HG03457 (cell line): ENCODE data around the gene ACAD9.
"Not testable (repeated sequence)": the region's sequence is repeated elsewhere in the genome, so short reads cannot be mapped to it uniquely, and the experiment has no call there.

Source experiments
- ATAC-seq: cut with Tn5 transposase; IDR thresholded peaks from one replicate; pipeline ENCODE4 v1.9.1; 2021; ENCODE audit warnings: moderate number of reproducible peaks; ENCODE audit not compliant: unreplicated experiment

The ACAD9 gene

DNA sequence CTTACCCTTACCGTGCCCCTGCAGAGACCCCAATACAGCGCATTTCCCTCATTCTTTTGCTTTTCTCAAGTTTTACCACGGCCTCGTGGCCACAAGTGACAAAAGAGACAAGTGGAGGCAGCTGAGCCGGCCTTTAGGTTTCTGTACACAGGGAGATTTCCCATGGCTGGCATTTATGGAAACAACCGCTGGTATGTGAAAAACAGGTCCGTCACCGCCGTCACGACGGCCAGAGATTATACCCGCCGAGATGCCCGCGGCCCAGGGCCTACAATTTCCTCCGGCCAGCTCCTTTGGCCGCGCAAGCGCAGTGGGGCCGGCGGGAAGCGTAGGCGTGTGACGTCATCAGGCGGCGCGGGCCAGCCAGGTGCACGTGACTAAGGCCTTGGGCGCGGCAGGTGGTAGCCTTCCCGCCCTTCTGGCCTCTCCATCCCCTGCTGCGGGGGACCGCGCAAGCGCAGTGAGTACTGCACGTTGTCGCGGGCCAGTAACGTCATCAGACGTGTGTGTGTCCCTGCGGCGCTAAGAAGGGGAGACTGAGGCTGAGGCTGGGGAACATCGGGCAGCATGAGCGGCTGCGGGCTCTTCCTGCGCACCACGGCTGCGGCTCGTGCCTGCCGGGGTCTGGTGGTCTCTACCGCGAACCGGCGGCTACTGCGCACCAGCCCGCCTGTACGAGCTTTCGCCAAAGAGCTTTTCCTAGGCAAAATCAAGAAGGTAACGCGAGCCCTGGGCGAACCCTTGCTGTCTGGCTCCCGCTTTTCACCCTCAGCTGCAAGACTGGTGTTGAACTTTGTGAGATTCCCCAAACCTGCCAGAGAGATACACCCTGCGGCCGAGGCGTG lies at the start of gene ACAD9:
Gene ACAD9 (plus strand): TSS at position 496 of the 845 bp plus-strand sequence. CDS start 72 bp downstream, at position 568.
- ATAC-seq: peak; percentile 75

DNA sequence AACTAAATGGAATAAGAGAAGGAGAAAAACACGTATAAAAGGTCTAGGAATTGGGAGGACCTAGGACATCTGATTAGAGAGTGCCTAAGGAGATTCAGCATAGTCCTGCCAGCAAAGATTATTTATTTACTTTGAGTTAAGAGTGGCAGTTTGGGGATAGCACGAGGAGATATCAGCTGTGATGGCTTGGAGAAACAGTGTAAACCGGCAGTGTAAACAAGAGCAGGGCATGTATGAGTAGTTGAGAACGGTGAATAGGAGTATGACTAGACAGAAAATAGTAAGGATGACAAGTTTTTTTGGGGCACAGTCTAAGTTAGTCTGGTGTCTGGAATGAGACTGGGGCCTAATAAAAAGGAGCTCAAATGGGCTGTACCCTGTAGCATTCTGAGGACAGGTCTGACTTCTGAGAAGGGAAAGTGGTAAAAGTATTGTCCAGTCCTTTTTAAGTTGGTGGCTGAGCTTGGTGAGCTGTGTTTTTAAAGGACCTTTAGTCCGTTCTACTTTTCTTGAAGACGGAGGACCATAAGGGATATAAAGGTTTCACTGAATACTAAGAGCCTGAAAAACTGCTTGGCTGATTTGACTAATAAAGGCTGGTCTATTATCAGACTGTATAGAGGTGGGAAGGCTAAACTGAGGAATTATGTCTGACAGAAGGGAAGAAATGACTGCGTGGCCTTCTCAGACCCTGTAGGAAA lies 49.3 kb upstream of the ACAD9 start:
- not testable (repeated sequence) for ATAC-seq

DNA sequence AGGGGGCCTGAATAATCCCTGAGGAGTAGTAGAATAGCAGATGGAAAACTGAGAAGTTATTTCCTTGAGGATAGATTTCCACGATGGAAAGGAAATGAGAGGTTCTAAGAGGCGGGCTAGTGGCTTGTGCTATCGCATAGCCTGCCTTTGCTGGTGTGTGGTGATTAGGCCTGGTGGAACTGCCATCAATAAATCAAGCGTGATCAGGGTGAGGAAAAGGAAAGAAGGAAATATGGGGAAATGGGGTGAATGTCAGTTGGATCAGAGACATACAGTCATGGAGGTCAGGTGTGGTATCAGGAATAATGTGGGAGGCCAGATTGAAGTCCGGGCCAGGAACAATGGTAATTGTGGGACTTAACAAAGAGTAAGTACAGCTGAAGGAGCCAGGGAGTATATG lies 48.7 kb upstream of the ACAD9 start:
- not testable (repeated sequence) for ATAC-seq

DNA sequence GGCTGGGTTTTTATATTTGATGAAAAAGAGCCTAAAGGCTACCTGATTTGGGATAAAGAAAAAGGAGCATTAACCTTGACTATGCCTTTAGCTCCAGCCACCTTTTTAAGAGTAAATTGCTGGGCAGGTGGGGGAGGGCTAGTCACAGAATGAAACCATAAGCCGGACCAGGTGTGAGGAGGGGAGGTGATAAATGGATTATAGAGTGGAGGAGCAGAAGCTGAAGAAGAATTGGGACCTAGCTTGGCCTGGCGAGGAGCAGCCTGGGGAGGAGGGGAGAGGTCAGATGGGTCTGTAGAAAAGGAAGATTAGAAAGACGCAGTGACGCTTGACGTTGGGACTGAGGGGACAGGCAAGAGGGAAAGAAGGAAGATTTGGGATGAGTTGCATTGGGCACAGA lies 46.4 kb upstream of the ACAD9 start:
- not testable (repeated sequence) for ATAC-seq

DNA sequence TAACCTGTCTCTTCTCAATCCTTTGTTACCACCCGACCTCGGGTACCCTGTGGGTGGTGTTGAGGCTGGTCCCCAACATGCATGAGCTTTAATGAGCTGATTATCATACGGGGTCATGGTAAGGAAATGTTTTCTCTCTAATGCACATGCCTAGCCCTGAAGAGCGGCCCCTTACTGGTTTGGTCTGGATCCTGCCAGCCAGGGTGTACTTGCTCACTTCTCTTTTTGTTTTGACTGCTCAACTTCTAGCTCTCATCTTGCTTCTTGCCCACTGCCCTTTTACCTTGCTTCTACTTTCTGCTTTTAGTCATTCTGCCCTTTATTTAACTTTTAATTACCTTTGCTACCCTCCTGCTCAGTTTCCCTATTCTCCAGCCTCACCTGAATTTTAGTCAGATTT lies 44.3 kb upstream of the ACAD9 start:
- no peak for ATAC-seq

DNA sequence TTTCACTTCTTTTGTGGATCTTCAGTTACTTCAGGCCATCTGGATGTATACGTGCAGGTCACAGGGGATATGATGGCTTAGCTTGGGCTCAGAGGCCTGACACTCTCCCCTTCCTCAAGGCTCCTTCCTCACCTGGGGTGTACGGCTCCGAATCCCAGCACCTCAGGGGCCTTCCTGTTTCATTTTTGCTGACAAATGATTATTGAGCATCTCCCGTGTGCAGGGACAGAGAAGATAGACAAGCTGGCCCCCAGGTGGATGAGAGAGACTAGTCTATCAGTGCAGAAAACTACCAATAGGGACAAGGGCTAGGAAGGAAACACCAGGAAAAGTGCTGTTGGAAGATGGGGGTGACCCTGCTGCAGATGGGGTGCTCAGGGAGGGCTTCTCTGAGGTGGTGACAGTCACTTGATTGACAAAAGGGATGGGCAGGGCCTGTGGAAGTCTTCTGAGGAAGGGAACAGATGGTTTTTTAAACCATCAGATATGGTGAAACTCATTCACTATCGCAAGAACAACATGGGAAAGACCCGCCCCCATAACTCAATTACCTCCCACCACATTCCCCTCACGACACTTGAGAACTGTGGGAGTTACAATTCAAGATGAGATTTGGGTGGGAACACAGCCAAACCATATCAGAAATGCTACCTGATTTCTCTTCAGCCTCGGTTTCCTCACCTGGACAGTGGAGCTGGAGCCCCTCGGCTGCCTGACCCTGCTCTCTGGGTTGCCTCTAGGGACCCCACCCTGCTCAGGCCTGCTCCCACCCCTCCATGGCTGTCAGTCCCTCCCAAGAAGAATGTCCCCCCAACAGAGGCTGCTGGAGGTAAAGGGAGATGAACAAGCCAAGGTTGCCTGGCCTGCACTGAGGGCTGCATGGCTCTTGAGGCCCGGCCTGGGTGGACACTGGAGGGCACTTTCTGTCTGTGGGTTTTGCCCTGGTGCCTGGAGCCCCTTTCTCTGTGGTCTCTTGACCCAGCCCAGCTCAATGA lies 37.2 kb upstream of the ACAD9 start:
- ATAC-seq: no peak

DNA sequence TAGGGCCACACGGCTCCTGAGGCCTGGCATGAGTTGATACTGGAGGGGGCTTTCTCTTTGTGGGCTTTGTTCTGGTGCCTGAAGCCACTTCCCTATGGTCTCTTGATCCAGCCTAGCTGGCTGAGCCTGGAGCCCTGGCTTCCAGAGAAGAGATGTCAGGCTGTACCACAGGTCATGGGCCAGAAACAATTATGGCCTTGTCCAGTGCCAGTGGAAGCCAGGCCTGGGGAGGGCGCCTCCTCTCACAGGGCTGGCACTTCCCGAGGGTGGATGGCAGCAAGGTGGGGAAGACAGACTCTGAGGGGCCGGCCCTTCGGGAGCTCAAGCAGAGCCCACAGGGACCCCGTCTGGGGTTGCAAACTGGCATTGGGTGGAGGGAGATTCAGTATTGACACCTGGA lies 34.9 kb upstream of the ACAD9 start:
- no peak for ATAC-seq

DNA sequence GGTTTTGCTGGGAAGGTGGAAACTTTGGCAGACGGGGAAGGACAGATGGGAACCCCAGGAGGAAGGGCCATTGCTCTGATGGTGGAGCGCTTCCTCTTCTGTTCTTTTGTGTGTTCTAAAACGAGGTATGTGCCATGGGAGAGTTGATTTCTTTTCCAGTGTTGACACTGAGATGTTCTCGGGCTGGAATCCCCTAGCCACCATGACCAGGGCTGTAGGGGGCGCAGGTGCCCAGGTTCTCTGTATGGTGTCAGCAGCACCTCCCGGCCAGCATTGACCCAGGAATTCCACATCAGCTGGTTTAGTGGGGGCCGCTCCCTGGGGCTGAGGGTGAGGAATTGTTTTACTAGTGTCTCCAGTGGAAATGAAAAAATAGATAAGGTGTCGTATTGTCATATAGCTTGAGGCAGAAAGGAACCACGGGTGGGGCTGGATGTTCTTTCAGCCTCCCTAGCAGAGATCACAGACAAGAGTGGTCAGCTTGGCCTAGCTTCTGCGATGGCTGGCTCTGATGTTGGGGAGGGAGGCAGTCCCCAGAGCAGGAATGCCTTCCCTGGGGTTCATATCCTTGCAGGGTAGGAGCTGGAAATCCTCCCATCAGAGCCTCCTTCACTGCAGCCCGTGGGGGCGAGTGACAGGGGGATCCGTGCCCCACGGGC lies 34.2 kb upstream of the ACAD9 start:
- ATAC-seq: no peak

DNA sequence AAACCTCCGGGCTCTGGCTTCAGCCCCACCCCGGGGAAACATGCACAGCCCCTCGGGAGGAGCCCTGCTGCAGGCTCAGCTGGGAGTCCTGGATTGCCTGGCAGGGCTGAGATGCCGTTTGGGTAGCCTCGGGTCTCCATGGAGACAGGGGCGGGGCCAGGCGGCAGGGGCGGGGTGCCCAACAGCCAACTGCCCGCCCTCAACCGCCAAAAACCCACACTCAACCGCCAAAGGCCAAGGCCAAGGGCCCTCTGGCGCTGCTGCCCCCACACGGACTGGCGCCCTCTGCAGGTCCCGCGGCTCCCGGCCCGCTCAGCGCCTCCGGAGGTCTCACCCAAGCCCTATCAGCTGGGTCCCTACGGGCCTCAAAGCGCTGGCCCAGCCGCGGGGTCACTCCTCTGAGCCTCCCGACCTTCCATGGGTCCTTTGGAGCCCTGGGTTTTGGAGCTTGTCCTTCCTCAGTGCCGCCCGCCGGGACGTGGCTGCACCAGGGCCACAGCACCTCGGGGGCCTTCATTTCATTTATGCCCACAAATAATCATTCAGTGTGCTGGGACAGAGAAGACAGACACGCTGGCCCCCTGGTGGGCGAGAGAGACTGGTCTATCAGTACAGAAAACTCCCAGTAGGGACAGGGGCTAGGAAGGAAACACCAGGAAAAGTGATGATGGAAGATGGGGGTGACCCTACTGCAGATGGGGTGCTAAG lies 33.5 kb upstream of the ACAD9 start:
- ATAC-seq: no peak

DNA sequence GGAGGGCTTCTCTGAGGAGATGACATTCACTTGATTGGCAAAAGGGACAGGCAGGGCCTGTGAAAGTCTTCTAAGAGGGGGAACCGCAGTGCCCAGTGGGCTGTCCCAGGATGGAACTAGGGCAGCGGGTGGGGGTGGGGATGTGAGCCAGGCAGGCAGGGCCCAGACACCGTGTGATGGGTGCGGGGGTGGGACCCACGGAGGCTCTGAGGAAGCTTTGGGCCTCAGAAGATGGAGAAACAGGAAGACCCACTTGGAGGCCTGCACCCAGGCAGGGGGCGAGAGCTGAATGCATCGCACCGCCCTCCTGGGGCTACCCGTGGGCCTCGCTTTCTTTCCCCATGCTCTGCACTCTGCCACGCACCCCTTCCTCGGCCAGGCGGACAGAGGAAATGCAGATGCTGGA lies 32.9 kb upstream of the ACAD9 start:
- no peak for ATAC-seq

DNA sequence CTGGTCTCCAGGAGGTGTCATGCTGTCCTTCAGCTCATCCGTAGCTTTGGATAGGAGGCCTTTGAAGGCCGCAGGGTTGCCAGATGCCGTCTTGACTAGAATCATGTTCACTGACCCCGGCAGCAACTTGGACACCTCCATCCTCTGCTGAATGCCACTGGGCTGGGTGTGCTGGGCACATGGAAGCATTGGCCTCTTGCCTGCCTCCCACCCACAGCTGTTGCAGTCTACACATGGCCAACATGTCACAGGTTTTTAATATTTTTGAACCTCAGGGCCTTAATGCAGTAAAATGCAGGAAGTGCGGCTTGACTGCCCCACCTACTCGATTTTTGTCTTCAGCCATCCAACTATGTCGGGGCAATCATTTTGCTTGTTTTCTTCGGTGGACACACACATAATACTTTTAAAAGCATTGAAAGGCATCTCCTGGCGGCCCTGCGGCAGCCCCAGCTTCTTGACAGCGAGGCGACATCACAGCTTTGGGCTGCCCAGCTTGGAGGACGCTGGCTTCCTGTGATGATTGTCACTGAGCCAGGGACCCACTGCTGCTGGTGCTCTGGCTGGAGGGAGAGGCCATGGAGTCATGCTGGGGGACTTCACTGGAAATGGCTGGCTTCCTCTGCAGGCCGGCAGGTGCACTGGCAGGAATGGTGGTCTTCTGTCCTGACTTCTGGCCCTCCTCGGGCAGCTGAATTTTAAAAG lies 31.6 kb upstream of the ACAD9 start:
- ATAC-seq: no peak

DNA sequence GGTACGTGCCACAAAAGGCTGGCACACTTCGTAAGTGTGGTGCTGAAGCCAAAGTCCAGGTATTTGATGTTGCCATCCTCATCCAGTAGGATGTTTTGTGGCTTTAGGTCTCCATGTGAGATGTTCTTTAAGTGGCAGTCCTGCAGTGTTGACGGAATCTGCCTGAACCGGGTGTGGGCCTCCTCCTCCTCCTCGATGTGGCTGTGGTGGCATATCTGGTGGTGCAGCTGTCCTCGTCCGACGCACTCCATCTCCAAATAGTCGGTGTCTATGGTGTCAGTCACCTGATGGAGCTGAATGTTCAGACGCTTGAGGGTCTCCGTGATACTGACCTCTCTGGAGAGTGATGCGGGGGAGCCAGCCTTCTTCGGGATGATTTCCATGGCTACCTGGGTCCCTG lies 30.5 kb upstream of the ACAD9 start:
- no peak for ATAC-seq

DNA sequence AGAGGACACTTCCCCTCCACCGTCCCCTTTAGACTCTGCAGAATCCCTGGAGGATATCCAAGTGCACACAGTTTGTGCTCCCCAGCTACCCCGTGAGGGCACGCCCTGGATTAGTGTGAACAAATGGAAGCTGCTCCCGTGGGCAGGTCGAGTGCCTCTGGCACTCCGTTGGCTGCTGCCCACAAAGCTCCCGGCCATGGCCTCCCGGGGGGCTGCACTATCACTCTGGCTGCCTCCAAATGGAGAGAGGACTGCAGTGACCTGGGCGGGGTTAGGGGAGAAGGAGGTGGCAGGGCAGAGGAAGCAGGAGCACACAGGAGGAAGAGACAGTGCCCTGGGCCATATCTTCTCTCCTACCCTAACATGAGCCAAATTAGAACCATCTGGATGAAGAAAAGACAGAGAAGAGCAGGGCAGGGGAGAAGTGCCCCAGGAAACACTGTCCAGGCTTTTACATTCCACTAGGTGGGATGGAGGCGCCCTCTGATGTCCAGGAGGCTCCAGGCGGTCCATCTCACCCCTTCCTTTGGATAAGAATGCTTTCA lies 29.4 kb upstream of the ACAD9 start:
- ATAC-seq: no peak

DNA sequence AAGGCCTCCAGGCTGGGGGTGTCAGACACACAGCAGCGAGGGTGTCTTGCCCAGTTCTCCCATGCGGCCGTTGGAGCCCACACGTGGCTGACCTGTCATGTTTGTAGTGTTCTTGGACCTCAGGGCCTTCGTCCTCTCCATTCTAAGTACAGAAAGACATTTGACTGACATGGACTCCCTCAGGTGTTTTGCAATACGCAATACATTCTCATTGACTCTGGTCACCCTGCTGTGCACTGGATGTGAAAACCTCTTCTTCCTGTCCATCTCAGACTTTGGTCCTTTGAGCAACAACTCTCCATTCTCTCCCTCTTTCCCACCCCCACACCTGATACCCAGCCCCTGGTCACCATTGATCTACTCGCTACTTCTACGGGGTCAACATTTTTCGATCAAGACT lies 28.9 kb upstream of the ACAD9 start:
- no peak for ATAC-seq

DNA sequence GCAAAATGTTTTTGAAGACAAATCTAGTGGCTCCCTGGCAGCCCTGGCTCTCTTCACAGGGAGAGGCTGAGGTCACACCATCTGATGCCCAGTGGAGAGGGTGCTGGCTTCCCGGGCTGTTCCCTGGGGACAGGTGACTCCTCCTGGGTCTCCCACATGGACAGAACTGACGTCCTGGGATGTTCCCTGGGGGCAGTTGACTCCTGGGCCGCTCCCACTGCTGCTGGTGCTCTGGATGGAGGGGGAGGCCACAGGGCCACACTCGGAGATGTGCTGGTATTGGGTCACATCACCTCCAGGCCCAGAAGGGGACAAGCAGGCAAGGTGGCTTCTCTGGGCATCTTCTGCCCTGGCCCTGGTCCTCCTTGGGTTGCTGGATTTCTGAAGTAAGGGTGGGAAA lies 27.8 kb upstream of the ACAD9 start:
- no peak for ATAC-seq

DNA sequence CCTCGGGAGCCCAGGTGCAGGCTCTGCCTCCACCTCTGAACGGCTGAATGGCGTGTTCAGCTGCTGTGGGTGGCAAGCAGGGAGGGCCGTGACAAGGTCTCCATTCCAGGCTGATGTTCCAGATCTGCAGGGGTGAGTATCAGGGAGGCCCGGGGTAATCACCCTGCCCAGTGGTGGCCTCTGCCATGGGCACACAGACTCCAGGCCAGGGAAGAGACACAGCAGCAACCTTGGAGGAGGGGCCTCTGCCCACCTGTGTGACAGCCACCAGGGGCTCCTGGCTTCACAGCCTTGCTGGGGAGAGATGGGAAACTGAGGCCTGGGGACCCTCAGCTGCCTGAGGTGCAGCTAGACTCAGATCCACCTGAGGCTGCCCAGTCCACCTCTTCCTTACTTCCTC lies 25.6 kb upstream of the ACAD9 start:
- ATAC-seq: no peak

DNA sequence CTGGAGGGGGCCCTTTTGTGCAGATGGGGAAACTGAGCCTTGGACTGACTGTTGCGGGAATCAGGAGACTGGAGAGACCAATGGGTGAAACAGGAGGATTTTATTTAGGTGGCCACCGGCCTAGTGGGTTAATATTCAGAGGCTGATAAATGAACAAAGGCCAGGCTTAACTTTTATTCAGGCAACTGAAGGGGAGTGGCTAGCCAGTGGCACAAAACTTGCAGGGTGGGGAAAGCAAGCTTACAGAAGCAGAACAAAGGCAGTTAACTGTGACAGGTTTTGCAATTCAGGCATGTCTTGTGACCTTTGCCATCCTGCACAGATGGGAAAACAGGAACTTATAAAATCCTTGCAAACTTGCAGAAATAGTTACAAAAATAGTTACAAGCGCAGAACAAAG lies 24.9 kb upstream of the ACAD9 start:
- no peak for ATAC-seq

DNA sequence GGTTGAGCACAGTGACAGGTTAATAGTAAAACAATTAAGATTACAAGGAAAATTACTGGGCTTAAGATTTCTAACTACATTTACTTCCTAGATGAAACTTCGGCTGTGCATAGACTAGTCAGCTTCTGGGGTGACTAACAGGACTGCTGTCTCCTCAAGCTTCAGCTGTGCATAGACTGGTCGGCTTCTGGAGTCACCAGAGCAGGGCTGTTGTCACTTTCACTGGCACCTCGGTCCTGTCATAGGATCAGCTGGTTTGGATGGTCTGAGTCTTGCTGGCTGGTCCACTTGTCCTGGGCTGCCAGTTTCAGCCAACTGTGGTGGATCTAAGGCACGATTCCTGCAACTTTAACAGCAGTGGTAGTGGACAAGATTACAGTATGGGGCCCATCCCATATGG lies 23.9 kb upstream of the ACAD9 start:
- no peak for ATAC-seq

DNA sequence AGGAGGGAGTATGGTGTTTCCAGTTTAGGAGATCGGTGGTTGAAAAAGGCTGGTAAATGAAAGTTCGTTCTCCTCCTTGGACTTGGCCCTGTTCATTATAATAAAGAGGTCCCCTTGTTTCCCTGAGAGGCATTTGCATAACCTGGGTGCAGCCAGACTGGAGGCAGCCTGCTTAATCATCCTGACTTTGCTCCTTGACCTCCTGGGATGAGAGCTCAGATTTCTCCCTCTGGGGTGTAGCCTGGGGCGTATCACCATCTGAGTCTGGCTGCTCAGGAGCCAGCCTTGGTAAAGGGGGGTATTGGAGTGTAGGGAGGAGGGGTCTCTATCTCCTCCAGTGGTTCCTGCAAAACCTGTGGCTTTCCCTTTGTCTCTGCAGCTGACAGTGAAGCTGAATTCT lies 21.3 kb upstream of the ACAD9 start:
- no peak for ATAC-seq
